ENCODE data around the gene POLG2. TPM values are rescaled to one million over a fixed set of nuclear protein-coding genes. Genes with fewer than 3 reads are reported as not detected.

Gene POLG2
- total and polyA plus RNA-seq, 2 of the 8 experiments (the other 6 are each of a cell fraction or from before 2014, with no cell fraction given), result 9.7 to 34.3 TPM

DNA sequence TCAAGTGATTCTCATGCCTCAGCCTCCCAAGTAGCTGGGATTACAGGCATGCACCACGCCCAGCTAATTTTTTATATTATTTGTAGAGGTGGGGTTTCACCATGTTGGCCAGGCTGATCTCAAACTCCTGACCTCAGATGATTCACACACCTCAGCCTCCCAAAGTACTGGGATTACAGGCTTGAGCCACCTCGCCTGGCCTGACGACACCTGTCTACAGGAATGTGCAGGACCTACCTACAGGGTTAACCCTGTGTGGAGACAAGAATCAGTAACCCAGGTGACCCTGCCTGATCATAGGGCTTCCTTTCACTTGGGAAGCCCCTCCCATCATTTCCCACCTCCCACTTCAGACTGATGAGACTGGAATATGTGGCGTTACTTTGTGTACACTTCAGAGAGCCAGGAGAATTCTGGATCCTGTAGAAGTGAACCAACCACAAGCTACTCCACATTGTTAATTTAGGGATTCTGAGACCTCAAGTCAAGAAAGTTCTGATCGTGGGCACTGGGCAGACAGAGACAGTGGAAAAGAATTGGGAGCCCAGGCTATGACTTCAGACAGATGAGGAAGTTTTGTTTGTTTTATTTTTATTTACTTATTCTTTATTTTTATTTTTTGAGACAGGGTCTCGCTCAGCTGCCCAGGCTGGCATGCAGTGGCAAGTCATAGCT, 53.6 kb downstream of the POLG2 start (continued):
- TF ChIP-seq, protein P1, sequence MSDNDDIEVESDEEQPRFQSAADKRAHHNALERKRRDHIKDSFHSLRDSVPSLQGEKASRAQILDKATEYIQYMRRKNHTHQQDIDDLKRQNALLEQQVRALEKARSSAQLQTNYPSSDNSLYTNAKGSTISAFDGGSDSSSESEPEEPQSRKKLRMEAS (IDR thresholded peaks at IDR 0.05), result no peak
- no peak for TF ChIP-seq JUN (IDR thresholded peaks at IDR 0.05; ENCODE audit: low read depth, low read length)
- TF ChIP-seq ZNF274 (IDR thresholded peaks at IDR 0.05; ENCODE audit: borderline replicate concordance, extremely low read depth, low read length), result no peak
- TF ChIP-seq, protein P2, sequence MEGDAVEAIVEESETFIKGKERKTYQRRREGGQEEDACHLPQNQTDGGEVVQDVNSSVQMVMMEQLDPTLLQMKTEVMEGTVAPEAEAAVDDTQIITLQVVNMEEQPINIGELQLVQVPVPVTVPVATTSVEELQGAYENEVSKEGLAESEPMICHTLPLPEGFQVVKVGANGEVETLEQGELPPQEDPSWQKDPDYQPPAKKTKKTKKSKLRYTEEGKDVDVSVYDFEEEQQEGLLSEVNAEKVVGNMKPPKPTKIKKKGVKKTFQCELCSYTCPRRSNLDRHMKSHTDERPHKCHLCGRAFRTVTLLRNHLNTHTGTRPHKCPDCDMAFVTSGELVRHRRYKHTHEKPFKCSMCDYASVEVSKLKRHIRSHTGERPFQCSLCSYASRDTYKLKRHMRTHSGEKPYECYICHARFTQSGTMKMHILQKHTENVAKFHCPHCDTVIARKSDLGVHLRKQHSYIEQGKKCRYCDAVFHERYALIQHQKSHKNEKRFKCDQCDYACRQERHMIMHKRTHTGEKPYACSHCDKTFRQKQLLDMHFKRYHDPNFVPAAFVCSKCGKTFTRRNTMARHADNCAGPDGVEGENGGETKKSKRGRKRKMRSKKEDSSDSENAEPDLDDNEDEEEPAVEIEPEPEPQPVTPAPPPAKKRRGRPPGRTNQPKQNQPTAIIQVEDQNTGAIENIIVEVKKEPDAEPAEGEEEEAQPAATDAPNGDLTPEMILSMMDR (IDR thresholded peaks at IDR 0.05; ENCODE audit: control extremely low read depth in 1 of 3, insufficient read depth in 1 of 3, low read depth in 1 of 3, low read length in 3 of 3), result no peak
- no peak for TF ChIP-seq POU5F1 (IDR thresholded peaks at IDR 0.05; ENCODE audit: low read depth, low read length)
- TF ChIP-seq SP4 (IDR thresholded peaks at IDR 0.05; ENCODE audit: low read length), result no peak
- TF ChIP-seq POLR2AphosphoS5 (IDR thresholded peaks at IDR 0.05; ENCODE audit: low read depth, low read length), result no peak
- TF ChIP-seq BACH1 (IDR thresholded peaks at IDR 0.05; ENCODE audit: low read length), result no peak
